GM18511 (cell line): ENCODE measurements around the gene TCAF2.
"Not testable (repeated sequence)": the region's sequence is repeated elsewhere in the genome, so short reads cannot be mapped to it uniquely, and the experiment has no call there.

Experiments used
- ATAC-seq: cut with Tn5 transposase; IDR thresholded peaks from one replicate; pipeline ENCODE4 v1.9.1; 2021; ENCODE audit warnings: mild to moderate bottlenecking, moderate library complexity; ENCODE audit not compliant: unreplicated experiment

The TCAF2 gene

DNA sequence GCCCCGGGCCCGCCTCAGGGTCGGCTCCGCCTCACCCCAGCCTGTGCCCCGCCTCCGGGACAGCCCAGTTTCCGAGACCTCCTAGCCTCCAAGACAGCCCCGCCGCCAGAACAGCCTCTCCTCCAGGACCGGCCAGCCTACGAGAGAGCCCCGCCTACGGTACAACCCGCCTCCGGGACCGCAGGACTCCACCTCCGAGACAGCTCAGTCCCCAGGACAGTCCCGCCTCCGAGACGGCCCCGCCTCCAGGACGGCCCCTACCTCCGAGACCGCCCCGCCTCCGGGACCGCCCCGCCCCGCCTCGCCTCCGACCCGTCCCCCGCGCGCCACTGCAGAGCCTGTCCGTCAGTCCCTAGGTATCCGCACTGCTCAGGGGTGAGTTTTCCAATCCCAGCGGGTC is at the start of gene TCAF2:
Gene TCAF2 (plus strand): TSS at position 329 of the 400 bp plus-strand sequence.
- peak; percentile 82 for ATAC-seq

- ATAC-seq: not testable (repeated sequence)
Measured at GRCh38 chr7:143571501-143571900, 49.3 kb upstream of the TCAF2 start, which contains the start of gene CTAGE15. TSS of gene CTAGE15 (plus strand) at chr7:143571801. CDS start at chr7:143571818, 17 bp downstream.

DNA sequence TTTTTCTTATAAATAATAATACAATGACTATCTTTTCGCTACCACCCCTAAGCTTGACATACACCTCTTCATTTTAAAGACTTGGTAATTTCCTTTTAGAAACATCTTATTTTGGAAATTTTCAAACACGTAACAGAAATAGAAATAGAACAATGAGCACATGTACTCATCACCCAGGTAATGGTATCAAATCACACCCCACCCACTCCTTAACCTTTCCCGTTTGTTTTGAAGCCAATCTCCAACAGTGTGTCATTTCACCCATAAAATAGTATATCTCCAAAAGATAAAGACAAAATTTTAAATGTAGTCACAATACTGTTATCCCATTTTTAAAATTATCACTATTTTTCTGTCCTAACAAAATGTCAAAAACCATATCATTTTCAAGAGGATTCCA is 32.6 kb upstream of the TCAF2 start:
- not testable (repeated sequence) for ATAC-seq

DNA sequence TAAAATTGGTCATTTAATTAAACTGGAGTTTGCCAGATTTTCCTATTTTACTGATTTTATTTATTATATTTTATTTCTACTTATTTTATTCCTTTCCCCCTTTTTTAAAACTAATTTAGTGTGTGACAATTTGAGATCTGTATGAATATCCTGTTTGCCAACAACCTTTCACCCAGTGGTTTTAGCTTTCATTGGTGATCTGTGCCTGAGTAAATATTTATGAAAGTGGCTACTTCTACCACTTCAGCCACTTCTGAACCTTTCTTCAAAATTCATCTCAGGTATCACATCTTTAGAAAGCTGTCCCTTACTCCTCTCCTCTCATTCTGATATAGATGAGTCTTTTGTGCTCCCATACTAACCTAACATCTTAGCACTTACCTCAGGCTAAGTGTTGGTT is 30.9 kb upstream of the TCAF2 start:
- ATAC-seq: not testable (repeated sequence)

- not testable (repeated sequence) for ATAC-seq
Measured at GRCh38 chr7:143598086-143598485, 22.7 kb upstream of the TCAF2 start.

DNA sequence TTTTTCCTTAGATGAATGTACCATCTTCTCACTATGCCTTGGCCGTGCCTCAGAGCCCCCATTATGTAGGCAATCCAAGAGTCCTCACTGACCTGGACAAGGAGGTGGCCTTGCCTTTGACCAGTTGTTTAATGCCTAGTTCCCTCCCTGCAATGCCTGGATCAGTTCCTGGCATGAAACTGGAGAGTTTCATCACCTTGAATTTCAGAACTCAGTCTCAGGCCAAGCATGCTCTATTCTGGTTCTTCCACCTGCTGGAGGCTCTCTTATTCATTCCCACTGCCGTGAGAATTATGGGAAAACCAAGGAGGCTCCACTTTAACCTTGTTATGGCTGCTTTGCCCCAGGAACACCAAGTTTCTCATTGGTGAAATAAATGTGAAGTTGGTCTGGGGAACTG is 17.2 kb upstream of the TCAF2 start:
- ATAC-seq: not testable (repeated sequence)

DNA sequence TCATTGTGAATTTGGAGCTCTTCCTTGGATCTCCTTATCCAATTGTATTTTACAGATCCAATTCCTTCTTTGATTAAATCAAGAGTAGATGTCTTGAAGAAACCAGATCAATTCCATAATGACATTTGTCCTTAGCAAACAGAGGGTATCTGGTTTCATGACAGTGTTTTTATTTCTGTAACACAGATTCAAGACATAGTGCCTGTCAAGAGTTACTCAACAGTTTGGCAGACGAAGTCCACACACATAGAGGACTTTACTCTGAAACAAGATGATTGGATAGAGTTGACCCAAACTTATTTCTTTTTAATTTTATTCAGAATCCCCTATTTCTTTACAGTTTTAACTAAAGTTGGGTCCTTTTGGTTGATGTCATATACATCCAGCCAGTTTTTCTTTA is 14.7 kb upstream of the TCAF2 start:
- ATAC-seq: not testable (repeated sequence)

DNA sequence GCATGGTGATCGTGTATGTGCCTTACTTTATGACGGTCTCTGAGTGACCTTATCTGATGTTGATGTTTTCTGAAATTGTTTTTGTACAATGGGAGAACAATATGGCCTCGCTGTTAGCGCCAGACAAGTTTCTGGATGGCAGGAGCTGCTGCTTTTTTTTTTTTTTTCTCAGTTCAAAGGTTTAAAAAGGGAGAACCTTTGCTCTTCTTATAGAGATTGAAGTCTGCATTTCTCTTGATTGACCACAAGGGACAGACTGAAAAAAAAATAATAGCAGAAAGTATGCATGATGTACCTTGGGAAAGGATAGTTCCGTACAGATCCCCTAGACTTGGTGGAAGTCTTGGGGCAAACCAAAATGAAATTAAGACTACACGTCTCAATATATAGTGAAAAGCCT is 5.2 kb upstream of the TCAF2 start:
- not testable (repeated sequence) for ATAC-seq

DNA sequence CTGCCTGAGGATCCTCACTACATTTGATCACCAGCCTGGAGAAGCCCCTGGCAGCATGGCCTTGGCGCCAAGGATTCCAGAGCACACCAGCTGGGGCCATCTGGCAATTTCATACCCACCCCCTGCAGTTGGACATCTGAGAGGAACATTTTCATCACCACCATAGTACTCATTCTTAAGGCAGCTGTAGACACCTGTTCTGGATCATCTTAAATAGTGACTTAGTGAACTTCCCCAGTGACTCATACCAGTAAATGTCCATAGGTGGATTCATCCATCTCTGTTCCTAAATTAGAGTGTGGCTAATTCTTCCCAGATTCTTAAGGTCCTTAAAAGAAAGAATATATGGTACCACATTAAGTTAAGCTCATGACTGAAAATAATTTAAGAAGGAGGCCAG is 3.6 kb upstream of the TCAF2 start:
- ATAC-seq: not testable (repeated sequence)

- ATAC-seq: peak; percentile 25
Measured at GRCh38 chr7:143620058-143620457, 716 bp upstream of the TCAF2 start.

DNA sequence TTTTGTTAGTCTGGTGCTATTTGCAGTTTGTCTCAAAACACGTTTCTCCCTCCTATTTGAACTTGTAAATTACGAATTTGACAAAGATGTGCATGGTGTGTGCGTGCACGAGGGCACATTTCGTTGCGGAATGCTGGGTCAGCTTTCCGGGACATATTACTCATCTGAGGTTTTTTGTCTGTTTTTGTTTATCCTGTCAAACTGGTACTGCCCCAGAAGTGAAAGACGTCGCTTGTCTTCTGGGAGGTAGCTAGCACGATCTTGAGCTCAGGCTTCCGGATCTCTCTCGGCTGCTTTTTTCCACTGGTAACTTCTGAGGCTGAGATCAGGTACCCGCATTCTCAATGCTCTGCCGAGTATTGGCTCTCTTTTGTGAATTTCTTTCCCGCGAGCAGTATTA is 401 bp downstream of the TCAF2 start:
- ATAC-seq: peak; percentile 52

- peak; percentile 33 for ATAC-seq
Measured at GRCh38 chr7:143622130-143622529, 1.4 kb downstream of the TCAF2 start.

- ATAC-seq: not testable (repeated sequence)
Measured at GRCh38 chr7:143630653-143631052, 9.9 kb downstream of the TCAF2 start.

DNA sequence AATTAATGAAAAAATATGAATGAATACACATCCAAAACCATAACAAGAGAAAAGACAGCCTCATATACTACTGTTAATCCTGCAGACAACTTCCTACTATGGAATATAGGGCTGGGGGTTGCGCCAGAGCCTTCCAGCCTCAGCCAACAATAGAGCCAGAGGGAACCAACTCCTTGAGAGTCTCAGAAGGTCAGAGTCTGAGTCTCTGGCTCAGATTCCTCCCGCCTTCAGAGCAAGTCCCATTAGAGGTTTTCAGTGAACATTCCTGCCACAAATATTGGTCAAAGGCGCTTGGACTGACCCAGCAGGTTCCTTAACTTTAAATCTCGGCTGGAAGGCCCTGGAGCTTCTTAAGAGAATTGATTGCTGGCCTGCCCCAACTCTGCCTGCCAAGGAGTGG is 11.7 kb downstream of the TCAF2 start:
- ATAC-seq: not testable (repeated sequence)

- ATAC-seq: not testable (repeated sequence)
Measured at GRCh38 chr7:143633013-143633618, 12.3 kb downstream of the TCAF2 start.

DNA sequence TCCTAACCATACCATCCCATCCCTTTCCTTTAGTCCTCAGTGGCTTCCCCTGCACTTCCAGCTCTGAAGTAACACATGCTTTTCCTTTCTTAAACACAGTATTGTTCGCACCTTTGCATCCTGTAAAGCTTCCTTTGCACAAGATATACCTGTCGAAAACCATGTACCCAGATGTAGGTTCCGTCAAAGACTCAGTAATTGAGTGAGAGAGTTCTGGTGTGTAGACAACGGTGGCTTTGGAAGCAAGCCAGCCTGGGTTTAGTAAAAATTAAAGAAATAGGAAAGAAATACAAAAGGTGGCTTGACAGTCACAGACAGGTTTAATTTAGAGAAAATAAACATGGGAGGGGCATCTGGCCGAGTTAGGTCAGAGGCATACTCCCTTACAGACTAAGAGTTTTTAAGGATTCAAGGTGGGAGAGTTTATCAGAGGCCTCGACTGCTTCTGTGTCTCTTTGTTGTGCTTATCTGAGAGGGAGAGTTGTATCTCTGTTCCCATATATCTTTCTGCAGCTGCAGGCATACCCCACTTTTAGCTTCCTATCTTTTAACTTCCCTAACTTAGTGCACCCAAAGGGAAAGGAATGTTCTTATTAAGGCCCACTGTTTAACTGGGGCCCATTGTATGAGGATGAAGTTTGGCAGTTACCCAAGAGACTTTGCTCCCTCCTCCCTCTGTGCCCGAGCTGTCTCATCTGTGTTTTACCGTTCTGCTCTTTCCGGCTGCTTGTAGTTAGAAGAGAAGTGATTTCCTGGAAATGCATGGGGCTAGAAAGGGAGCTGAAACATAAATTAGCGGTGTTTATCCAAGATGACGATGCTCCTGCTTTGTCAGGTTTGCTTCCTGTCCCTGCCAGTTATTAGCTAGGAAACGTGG is 14.8 kb downstream of the TCAF2 start:
- peak; percentile 63 for ATAC-seq

DNA sequence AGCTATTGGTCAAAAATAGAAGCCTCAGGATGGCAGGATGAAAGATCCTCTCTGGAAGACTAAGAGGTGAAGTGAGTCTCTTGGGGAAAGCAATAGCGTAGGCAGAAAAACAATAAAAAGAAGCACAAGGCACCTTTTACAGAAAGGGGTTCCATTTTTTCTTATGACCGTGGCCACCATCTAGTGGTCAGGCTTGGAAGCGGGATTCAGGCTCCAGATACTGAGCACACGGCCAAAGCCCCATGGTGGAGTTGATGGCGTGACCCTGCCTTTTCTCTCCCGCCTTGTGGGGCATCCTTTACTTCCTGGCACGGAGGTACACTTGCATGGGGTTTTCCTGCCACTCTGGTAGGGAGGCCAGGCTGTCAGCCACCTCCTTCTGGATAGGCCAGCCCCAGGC is 18.6 kb downstream of the TCAF2 start:
- ATAC-seq: peak; percentile 58

DNA sequence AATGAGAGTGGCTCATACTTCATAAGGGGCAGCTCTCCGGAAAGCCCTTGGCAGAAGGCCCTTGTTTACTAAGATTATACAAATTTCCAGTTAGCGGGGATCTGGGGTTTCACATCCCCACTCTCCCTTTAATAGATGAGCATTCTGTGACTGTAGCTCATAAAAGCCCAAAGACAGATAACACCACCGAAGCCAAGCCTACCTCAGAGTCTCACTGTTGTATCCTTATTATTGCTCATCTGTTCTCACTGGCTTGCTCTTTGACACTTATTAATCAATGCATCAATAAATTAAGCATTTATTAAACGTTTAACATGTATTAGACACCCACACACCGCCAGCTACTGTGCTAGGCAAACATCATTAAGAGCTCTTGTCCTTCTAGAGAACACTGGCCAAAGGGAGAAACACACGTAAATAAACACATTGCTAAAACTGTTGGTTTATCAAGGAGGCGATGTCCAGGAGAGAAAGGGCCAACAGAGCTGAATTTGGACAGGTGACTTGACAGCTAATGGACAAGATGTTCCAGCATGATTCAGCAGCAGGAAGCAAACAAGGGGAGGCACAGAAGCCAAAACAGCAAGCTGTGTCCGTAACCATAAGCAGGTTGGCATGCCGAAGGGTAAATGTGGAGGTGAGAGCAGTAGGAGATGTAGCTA is 19.9 kb downstream of the TCAF2 start:
- ATAC-seq: not testable (repeated sequence)

- ATAC-seq: not testable (repeated sequence)
Measured at GRCh38 chr7:143646598-143646997, 25.8 kb downstream of the TCAF2 start.

GRCh38 chr7:143649902-143650301 is 29.1 kb downstream of the TCAF2 start:
- ATAC-seq: not testable (repeated sequence)

- ATAC-seq: not testable (repeated sequence)
Measured at GRCh38 chr7:143650447-143650846, 29.7 kb downstream of the TCAF2 start.
